ES-I3 (cell line): ENCODE data around the gene NRXN3.

ENCODE experiments used
- H3K36me3 ChIP-seq: 2 replicates; pipeline ENCODE4 v1.6.1; 2013; ENCODE audit warnings: mild to moderate bottlenecking, low read length, control low read depth, moderate library complexity; ENCODE audit not compliant: insufficient read depth
- H3K4me1 ChIP-seq: 2 replicates; pipeline ENCODE4 v1.6.1; 2013; ENCODE audit warnings: mild to moderate bottlenecking, control low read depth, low read length; ENCODE audit not compliant: insufficient read depth
- H3K9ac ChIP-seq: 2 replicates; pipeline ENCODE4 v1.6.1; 2013; ENCODE audit warnings: low read depth, mild to moderate bottlenecking, low read length, moderate library complexity
- H3K9me3 ChIP-seq: 2 replicates; pipeline ENCODE4 v1.6.1; 2013; ENCODE audit warnings: mild to moderate bottlenecking, low read length, moderate library complexity; ENCODE audit not compliant: control insufficient read depth, insufficient read depth

The NRXN3 gene

GRCh38 chr14:79413734-79414428 lies 1243.7 kb downstream of the NRXN3 start:
- H3K9ac ChIP-seq, result no peak overlapping the region
- no peaks in the 10 kb centered on the region for H3K9me3 ChIP-seq
- H3K4me1 ChIP-seq, result peaks cover 4% of the 10 kb centered on the region; the same call in 1 of the 2 replicates
- H3K36me3 ChIP-seq, result no peaks in the 10 kb centered on the region

- H3K36me3 ChIP-seq, result no peaks in the 10 kb centered on the region
- H3K9me3 ChIP-seq, result no peaks in the 10 kb centered on the region
- H3K4me1 ChIP-seq, result no peaks in the 10 kb centered on the region
- H3K9ac ChIP-seq, result no peak overlapping the region
These were observed 1245.6 kb downstream of the NRXN3 start for GRCh38 chr14:79415726-79416125.

GRCh38 chr14:79417961-79418360 lies 1247.8 kb downstream of the NRXN3 start:
- Histone ChIP-seq H3K9ac (no peak overlapping the region), H3K36me3 (no peaks in the 10 kb centered on the region), H3K4me1 (no peaks in the 10 kb centered on the region), H3K9me3 (no peaks in the 10 kb centered on the region)

GRCh38 chr14:79418649-79419415 lies 1248.7 kb downstream of the NRXN3 start:
- Histone ChIP-seq H3K4me1 (no peaks in the 10 kb centered on the region), H3K9me3 (no peaks in the 10 kb centered on the region), H3K36me3 (no peaks in the 10 kb centered on the region), H3K9ac (no peak overlapping the region)

- H3K9me3 ChIP-seq, result no peaks in the 10 kb centered on the region
- no peak overlapping the region for H3K9ac ChIP-seq
- H3K4me1 ChIP-seq, result no peaks in the 10 kb centered on the region
- H3K36me3 ChIP-seq, result no peaks in the 10 kb centered on the region
These were observed 1249.6 kb downstream of the NRXN3 start for GRCh38 chr14:79419571-79420327.

GRCh38 chr14:79420725-79421124 lies 1250.6 kb downstream of the NRXN3 start:
- Histone ChIP-seq H3K36me3 (no peaks in the 10 kb centered on the region), H3K4me1 (no peaks in the 10 kb centered on the region), H3K9ac (no peak overlapping the region), H3K9me3 (no peaks in the 10 kb centered on the region)

GRCh38 chr14:79421811-79422210 lies 1251.6 kb downstream of the NRXN3 start:
- no peak overlapping the region for H3K9ac ChIP-seq
- H3K4me1 ChIP-seq, result no peaks in the 10 kb centered on the region
- H3K36me3 ChIP-seq, result no peaks in the 10 kb centered on the region
- H3K9me3 ChIP-seq, result no peaks in the 10 kb centered on the region

GRCh38 chr14:79424462-79424861 lies 1254.3 kb downstream of the NRXN3 start:
- Histone ChIP-seq H3K4me1 (no peaks in the 10 kb centered on the region), H3K9ac (no peak overlapping the region), H3K9me3 (no peaks in the 10 kb centered on the region), H3K36me3 (no peaks in the 10 kb centered on the region)

GRCh38 chr14:79426103-79426755 lies 1256.1 kb downstream of the NRXN3 start:
- no peaks in the 10 kb centered on the region for H3K36me3 ChIP-seq
- H3K9ac ChIP-seq, result no peak overlapping the region
- no peaks in the 10 kb centered on the region for H3K9me3 ChIP-seq
- no peaks in the 10 kb centered on the region for H3K4me1 ChIP-seq

GRCh38 chr14:79432640-79433039 lies 1262.5 kb downstream of the NRXN3 start:
- peaks cover 4% of the 10 kb centered on the region; the same call in 1 of the 2 replicates for H3K4me1 ChIP-seq
- no peak overlapping the region for H3K9ac ChIP-seq
- no peaks in the 10 kb centered on the region for H3K9me3 ChIP-seq
- H3K36me3 ChIP-seq, result no peaks in the 10 kb centered on the region

- Histone ChIP-seq H3K9ac (no peak overlapping the region), H3K9me3 (no peaks in the 10 kb centered on the region), H3K4me1 (peaks cover 4% of the 10 kb centered on the region; the same call in 1 of the 2 replicates), H3K36me3 (no peaks in the 10 kb centered on the region)
These were observed 1266.2 kb downstream of the NRXN3 start for GRCh38 chr14:79436335-79436734.

- H3K9me3 ChIP-seq, result no peaks in the 10 kb centered on the region
- H3K9ac ChIP-seq, result no peak overlapping the region
- peaks cover 4% of the 10 kb centered on the region; the same call in 1 of the 2 replicates for H3K4me1 ChIP-seq
- no peaks in the 10 kb centered on the region for H3K36me3 ChIP-seq
These were observed 1267.8 kb downstream of the NRXN3 start for GRCh38 chr14:79437951-79438350.

GRCh38 chr14:79438696-79439342 lies 1268.6 kb downstream of the NRXN3 start:
- Histone ChIP-seq H3K4me1 (peaks cover 4% of the 10 kb centered on the region; the same call in 1 of the 2 replicates), H3K9ac (no peak overlapping the region), H3K9me3 (no peaks in the 10 kb centered on the region), H3K36me3 (no peaks in the 10 kb centered on the region)

GRCh38 chr14:79442786-79443185 lies 1272.6 kb downstream of the NRXN3 start:
- Histone ChIP-seq H3K9ac (no peak overlapping the region), H3K9me3 (no peaks in the 10 kb centered on the region), H3K4me1 (no peaks in the 10 kb centered on the region), H3K36me3 (no peaks in the 10 kb centered on the region)
